GM19351 (cell line): ENCODE measurements around the gene DSTN.

Experiments used
- ATAC-seq: cut with Tn5 transposase; IDR thresholded peaks from one replicate; pipeline ENCODE4 v1.9.1; 2021; ENCODE audit warnings: mild to moderate bottlenecking, moderate library complexity; ENCODE audit not compliant: unreplicated experiment

The DSTN gene

DNA sequence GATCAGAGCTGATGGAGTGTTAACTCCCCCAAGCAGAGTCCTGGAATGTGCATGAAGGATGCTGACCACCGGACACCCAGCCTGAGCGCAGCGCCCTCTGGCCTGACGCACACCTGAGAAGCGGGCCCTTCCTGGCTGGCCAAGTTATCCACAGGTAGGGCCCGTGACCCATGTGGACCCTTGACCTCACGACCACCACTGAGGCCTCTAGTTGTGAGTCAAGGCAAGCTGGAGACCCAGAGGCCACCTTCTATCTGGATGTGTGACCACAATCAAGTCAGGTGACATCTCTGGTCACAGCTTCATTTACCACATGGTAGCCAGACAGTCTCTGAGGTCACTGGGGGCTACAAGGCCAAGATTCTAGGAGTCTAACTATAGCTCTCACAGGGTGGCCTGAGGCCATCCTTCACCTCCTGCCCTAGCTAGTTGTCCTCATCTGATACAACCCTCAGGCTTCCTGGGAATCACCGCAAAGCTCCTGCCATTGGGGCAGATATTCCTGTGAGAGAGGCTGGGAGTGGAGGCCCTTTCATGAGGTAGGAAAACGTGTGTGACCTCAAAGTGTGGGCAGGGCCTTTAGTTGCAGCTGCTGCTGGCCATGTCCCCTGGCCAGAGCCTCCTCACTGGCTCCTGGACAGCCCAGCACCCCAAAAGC, 53.1 kb downstream of the DSTN start:
- no peak for ATAC-seq

DNA sequence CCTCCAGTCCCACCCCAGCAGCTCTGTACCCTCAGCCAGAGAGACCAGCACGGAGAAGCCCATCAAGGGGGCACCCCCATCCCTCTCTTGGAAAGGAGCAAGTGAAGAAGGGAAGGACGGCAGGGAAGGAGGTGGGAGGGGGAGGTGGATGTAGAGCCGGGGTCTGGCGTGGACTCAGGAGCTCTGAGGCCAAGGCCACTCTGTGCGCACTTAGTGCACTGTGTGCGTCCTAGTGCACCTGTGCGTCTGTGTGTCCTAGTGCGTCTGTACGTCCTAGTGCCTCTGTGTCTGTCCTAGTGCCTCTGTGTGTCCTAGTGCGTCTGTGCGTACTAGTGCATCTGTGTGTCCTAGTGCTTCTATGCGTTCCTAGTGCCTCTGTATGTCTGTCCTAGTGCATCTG, 54.2 kb downstream of the DSTN start:
- no peak for ATAC-seq

GRCh38 chr20:17624551-17625245, 54.8 kb downstream of the DSTN start:
- ATAC-seq = no peak

- ATAC-seq = no peak
Measured at GRCh38 chr20:17625246-17626051, 55.6 kb downstream of the DSTN start.

GRCh38 chr20:17626217-17627007, 56.5 kb downstream of the DSTN start:
- ATAC-seq = no peak

DNA sequence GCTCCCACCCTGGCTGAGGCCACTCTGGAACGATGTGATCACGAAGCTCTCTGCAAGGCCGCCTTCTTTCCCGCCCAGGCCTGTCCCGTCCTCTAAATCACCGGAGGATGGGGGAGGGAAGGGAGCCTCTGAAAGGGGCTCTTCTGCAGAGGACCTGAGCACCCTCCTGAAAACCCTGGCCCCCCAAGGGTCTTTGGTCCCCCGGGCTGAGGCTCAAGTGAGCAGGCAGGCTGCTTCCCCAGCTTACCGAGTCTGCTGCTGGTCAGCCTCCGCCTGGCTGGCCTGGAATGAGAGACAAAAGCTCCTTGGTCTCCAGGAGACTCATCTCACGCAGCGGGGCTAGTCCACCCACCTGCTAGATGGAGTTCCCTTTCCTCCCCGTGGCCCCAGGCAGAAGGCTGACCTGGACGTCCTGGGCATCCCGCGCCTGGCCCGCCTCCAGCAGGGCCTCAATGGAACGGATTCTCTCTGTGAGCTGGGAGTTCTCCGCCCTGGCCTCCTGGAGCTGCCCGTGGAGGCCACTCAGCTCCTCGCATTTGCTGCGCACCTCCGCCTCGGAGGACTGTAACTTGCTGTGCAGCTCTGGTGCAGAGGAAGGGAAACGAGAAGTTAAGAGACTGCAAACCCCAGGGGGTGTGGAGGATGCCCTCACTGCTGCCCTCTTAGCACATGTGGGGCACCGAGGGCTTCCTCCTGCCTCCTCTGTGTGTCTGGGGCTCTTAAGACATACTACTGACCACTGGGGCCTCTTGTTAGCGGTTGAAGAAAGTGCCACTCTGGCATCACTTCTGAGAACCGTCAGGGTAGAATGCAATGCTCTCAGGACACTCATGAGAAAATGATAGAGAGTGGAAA, 57.5 kb downstream of the DSTN start:
- no peak for ATAC-seq

DNA sequence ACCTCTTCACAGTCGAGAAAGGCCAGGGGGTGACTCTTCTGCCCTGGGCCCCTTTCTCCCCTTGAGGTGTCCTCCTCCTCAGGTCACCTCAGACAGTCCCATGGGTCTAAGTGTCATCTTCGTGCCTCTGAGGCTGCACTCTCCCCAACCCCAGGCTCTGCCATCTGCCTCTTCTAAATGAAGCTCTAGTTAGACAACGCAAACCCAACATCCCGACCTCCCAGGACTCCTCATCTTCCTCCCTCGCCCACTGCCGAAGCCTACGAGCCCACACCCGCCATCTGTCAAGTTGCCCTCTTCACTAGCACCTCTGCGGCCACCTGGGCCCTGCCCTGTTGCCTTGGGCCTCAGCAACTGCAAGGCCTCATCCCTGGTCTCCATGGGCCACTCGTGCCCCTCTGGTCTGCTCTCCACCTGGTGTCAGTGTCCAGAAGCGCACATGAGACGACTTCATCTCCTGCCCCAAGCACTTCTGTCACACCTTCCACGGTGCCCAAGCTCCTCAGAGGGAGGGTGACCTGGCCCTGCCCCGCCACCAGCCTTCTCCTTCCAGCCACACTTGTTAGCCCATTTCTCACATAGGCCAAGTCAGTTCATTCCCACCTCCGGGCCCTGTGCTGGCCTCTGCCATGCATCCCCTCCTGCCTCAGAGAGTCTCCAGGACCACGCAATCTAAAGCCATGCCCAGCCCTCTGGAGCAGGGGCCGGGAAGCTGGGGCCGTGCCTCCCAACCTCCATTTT, 58.4 kb downstream of the DSTN start:
- ATAC-seq = no peak

DNA sequence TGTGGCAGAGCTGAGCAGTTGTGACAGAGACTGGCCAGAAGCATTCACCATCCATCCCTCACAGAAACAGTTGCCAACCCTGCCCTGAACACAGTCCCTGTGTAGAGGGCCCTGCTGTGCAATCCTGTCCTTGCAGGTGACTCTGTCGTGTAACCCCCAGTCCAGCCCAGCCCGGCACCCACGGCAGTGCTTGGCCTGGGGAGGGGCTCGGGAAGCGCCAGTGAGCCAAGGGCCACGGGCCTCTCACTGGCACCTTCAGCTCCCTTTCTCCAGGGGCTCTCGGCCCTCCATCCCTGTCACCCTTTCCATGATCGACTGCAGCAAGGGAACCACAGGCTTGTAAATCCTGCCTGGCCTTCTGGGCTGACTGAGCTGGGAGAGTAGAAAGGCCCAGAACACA, 59.1 kb downstream of the DSTN start:
- no peak for ATAC-seq

DNA sequence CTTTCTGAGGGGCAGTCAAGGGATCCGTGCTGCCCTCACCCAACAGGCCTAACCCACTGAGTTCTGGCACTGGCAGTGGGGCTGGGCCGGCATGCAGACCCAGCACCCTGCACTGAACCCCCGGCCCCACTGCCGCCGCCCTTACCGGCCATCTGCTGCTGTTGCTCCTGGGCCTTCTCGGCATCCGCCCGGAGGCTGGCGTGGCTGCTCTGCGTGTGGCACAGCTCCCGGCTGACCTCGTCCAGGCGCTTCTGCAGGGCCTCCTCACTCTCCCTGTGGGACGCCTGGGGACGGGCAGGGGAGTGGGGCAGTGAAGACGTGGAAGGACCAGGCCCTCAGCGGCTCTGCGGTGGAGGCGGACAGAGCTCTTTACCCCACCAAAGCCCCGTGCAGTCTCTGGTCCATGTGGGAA, 59.8 kb downstream of the DSTN start:
- ATAC-seq = no peak

DNA sequence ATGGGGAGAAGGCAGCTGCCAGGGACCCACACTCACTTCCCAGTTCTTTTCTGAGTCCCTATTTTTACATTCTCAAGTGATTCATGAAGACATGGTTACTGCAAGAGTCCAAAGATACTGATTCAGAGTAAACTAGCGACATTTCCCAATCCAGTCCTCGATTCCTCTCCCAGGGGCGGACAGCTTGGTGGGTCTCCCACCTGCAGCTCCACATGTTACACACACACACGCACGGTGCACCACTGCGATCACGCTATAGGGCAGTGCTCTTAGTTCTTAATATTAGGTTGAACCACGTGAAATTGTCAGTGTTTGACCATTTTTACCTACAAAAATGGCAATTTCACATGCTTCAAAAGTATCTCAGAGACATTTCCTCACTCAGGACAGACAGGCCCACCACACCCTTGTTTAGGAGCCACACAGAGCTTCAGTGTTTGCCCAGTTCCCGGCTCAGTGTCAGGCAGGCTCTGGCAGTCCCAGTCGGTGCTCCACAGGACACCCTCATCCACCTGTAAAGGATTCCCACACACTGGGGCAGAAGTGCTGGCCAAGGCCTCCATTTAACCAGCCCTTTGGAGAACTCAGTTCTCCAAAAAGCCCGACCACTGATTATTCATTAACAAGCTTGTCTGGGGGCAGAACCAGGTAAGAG, 60.4 kb downstream of the DSTN start:
- ATAC-seq = no peak

GRCh38 chr20:17630806-17631195, 60.9 kb downstream of the DSTN start:
- ATAC-seq = no peak

GRCh38 chr20:17631576-17632319, 61.9 kb downstream of the DSTN start:
- no peak for ATAC-seq

DNA sequence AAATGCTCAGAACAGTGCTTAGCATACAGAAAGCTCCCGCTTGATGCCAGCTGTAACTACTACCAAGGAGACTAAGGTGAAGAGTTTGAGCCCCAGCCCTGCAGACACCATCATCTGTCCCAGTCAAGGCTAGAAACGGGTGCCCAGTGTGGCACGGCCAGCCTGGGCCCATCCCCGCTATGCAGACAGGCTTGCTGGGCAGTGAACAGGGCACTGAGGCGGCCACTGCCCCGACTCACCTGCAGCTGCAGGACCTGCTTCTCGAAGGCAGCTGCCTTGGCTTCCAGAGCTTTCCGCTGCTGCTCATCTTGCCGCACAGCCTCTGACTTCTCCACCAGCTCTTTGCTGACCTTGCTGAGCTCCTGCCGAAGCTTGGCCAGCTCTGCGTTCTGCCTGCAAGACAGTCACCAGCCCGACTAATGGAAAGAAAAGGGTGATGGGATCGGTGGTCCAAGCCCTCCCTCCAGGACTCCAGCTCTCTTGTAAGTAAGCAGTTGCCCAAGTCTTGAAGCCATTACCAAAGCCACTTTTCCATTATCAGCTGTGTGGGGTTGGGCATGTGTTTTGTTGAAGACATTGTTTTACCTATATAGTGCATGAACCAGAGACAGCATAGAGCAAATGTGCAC, 63.5 kb downstream of the DSTN start:
- no peak for ATAC-seq

DNA sequence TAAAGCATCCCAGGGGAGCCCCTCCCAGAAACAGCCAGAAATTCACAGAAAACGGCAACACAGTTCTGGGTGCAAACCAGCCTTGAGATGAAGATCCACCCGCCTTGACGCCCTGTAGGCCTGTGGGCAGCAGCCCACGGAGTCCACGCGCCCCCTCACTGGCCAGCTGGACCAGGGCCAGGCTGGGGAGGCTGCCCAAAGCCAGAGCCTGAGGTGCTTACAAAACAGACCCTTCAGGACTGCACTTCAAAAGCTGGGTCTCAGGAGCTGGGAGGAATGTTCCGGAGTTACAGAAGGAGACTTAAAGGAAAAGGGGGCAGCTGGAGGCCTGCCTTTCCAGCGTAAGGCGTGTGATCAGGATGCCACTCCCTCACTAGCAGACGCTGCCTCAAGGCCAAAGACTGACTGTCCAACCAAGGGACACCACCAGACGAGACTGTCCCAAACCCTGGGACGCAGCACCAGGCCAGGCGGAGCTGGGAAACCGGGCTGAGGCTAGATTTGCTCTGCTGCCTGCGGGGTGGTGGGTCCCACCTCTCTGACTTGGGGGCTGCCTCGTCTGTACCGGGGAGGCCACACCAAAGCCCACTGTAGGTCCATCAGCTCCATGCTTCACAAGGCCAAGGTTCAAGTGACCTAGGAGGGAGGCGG, 64.1 kb downstream of the DSTN start:
- no peak for ATAC-seq

DNA sequence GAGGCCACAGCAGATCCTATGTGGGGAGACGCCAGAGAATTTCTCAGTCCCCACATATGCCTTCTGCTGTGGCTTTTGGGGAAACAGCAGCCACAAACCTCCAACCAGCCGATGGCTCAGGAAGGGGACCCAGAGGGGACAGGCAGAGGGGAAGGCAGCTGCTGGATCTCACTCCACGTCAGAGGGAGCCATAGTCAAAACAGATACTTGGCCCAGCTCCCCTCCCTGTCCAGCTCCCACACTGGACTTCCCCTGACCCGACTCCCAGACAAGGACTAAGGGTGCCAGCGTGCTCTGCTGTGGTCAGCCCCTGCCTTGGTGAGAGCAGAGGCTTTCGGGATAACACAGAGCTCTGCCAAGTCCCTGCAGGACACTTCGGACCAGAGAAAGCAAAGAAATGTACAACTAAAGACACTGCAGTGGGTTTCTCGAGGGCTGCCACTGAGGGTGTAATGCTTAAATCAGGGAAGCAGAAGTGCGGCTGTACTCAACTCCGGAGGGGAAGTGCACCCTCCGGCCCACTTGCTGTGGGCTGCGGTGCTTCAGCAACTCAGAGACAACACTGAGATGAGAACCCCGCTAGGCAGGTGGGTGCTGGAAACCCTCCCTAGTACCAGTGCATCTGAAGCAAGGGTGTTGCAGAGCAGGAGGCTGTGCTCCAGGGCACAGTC, 64.9 kb downstream of the DSTN start:
- no peak for ATAC-seq

GRCh38 chr20:17635332-17636244, 65.7 kb downstream of the DSTN start:
- ATAC-seq = no peak
